HG03354 (cell line): ENCODE results near the gene SORBS1.

ENCODE experiments used
- ATAC-seq: cut with Tn5 transposase; IDR thresholded peaks from one replicate; pipeline ENCODE4 v1.9.1; 2021; ENCODE audit warnings: mild to moderate bottlenecking; ENCODE audit not compliant: unreplicated experiment, poor library complexity, severe bottlenecking

Gene SORBS1

DNA sequence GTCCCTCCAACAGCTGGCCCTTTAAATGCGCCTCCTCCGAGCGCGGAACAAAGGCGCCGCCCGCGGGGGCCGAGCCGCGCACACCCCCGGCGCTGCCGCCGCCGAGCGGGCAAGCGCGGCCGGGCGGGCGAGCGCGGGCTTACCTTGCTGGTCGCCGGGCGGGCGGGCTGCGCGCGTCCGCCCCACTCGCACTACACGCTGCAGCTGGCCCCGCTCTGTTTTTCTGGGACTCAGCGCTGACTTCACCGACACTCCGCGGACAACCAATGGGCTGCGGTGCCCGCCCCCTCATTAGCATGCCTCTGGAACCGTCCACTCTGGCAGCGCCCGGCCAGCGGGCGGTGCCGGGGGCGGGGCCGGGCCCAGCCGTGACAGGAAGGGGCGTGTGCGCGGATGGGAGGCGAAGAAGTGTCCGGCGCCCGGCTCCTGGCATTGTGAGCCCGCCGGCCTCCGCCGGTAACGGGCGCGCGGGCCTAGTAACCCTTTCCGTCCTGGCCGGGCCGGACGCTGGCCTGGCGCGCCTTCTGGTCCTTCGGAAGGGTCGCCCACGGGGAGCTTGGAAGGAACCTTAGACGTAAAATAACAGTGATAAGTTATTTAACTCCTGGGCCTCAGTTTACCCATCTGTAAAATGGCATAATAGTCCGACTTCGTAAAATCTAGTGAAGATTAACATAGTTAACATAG, at the start of gene SORBS1:
SORBS1 (minus strand) TSS at position 195 of the 687 bp plus-strand sequence. CDS start 120,236 bp downstream, outside the sequence.
- peak; percentile 99 for ATAC-seq

DNA sequence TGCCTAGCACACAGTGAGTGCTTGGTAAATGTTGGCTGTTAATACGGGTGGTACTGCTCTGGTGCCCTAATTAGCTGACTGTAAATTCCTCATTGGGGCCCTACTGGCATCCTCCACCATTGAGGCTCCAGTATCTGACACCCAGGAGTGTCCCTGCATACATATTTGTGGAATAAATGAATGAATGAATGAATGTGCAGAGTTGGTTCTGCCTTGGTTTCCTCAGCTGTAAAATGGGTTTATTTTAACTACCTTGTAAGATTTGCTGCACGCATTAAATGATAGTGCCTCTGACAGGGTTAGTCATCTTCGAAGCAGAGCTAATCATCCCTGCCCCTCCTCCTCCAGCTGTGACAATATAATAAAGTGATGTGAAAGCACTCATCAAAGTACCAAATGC, 49.6 kb upstream of the SORBS1 start:
- no peak for ATAC-seq

DNA sequence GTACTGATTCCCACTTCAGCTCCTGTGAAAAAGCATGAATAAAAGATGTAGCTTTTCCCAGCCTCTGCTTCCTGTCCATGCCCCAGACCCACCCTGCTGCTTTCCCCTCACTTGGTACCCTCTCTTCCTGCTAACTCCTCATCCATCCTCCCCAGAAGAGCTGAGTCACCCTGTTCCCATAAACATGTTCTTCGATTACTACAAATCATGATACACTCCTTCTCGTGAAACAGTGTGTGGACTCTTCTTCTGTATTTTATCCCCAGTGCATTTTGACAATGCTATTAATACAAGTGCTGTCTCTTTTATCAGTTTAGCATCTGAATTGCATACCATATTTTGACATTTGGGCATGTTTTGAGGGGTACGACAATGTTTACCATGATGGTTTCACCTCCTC, 45.8 kb upstream of the SORBS1 start:
- no peak for ATAC-seq

DNA sequence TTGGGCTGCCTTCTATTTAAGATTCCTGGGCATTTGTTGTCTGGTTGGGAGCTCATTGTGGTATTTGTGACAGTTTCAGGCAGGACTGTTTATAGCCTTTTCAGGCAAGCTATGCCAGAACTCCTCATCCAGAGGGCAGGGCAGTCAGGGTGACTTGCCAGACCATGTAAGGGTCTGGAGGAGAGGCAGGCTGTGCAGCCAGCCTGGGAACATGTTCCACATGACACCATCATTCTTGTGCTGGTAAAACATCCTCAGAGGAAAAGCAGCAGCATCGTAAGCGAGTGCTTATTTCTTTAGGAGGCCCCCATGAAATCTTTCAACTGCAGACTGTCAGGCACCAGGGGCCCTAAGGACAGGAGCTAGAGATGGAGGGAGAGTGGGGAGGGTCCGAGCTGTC, 44.0 kb upstream of the SORBS1 start:
- ATAC-seq, result no peak

DNA sequence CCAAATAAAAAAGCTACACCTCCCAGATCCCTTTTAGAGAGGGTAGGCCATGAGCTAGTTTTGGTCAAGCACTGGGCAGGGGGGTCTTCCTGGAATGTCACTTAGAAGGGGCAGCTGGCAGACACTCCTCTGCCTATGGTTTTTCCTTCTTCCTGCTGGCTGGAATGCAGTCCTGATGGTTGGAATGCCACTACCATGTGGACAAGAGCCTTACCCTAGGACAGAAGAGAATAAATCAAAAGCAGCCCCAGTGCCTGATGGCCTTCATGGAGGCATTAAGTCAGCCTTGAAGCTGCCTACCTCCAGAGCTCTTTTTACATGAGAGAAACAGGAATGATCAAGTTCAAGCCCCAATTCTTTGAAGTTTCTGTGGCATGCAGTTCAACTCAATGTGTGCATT, 43.5 kb upstream of the SORBS1 start:
- ATAC-seq, result no peak

DNA sequence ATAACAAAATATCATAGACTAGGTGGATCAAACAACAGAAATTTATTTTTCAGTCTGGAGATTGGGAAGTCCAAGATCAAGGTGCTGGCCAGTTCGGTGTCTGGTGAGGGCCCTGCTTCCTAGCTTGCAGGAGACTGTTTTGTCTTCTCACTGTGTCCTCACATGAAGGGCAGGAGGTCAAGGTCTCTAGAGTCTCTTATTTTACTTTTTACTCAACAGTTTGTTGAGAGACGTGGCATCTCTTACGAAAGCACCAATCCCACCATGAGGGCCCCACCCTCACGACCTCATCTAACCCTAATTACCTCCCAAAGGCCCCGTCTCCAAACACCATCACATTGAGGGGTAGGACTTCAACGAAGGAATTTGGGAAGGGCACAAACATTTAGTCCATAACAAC, 41.2 kb upstream of the SORBS1 start:
- ATAC-seq, result no peak

DNA sequence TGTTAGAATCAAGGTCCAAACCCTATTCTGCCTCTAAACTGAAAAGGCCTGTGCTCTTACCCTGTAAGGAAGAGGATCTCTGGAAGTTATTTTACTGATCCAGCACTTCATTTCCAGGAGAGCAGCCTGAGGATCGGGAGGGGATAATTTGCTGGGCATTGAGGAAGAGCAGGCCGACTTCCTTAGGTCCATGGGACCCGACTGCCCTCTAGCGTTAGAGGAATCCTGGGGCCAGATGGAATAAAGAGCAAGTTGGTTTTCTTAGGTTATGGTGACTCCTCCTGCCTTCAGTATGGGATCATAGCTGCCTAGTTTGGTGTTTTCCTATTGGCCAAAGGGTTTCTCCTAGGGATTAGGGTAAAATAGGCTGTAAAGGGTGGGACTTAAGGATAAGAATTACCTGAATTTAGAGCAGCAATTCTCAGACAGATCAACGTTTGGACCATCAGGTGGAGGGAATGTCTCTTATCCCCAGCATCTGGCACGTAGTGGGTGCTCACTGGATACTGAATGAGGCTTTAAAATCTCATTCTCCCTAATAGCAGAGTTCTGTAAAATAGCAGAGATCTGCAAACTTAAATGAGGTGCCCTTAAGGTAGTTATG, 40.0 kb upstream of the SORBS1 start:
- ATAC-seq, result peak; percentile 68

DNA sequence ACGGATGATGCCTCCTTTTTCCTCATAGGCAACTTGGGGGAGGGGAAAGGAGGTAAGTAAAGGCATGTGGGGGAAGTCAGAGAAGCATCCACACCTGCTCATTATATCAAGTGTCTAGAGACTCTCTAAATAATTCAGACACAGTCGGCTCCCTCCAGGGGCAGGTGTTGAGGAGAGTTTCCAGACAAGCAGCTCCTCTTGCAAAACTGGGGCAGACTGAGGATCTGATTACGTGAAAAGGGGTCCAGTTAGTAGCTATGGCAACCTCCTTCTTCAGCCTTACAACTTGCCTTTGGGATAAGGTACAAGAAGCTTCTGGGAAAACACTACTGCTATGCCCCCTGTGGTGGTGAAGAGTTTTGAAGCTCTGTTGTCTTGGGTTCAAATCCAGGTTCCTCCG, 39.0 kb upstream of the SORBS1 start:
- ATAC-seq, result no peak

DNA sequence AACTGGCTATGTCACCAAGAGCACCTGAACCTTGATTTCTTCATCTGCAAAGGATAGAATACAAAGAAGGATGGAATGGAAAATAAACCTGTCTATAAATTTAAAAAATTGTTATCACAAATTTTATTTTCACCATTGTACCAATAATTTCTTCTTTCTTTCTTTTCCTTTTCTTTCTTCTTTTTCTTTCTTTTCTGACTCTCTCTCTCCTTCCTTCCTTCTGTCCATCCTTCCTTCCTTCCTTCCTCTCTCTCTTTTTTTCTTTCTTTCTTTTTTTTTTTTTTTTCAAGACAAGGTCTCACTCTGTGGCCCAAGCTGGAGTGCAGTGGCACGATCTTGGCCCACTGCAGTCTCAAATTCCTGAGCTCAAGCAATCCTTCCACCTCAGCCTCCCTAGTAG, 36.6 kb upstream of the SORBS1 start:
- no peak for ATAC-seq

DNA sequence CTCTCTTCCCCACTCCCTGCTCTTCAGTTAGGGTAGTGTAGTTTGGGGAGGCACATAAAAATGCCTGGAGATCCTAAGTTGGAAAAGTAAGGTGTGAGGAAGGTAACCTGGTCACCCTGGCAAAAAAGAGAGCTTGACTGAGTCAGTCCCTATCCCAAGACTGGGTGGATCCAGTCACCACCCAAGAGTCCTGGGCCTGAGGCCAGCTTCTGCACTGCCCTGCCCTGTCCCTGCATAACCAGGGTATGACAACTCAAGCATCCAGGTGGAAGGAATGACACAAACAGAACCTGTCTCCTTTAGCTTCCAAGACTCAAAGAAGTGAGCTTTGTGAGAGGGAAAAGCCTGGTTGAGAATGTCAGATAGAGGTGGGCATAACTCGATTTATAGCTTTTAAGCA, 26.9 kb upstream of the SORBS1 start:
- no peak for ATAC-seq

DNA sequence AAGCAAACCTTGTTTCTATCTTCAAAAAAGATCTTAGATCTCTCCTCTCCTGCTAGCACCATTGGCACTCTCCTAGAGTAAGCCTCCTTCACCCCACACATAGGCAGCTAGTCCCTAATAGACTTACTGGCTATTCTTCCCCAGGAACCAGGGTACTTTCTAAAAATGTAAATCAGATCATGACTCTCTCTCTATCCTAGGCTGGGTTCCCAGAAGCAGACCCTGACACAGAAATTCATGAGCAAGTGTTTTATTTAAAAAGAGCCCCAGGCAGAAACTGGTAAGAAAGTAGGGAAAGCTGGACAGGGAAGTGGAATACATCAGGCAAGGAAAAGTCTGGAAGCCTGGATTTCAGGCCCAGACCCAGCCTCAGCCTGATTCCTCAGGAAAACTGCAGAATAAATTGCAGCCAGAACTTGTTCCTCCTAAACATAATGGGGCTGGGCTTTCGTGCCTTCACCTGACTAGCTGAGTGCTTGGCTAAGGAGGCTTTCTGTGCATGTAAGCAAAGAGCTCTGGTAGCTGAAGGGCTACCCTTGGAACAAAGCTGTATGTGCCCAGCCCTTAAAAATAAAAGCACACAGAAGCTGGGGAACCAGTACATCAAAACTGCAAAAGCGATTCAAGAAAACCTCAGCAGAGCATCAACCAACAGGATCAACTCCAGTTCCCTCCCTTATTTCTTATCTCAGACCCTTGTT, 18.8 kb upstream of the SORBS1 start:
- ATAC-seq, result no peak

DNA sequence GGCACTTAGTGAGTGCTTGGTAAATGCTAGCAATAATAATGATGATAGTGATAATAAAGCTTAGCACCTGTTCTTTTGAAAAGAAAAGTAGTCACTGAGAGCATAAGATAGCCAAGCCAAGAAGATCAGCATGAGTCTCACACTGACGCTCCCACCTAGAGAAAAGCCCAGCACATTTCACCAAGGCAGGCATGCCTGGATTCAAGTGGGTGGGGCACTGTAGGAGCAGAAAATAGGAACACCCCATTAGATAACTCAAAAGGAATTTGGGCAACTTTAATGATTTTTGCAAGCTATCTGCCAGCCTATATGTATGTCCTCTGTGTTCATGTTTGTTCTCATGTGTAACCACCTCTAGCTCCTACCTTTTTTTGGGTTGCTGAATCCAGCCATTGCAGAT, 18.1 kb upstream of the SORBS1 start:
- ATAC-seq, result no peak

DNA sequence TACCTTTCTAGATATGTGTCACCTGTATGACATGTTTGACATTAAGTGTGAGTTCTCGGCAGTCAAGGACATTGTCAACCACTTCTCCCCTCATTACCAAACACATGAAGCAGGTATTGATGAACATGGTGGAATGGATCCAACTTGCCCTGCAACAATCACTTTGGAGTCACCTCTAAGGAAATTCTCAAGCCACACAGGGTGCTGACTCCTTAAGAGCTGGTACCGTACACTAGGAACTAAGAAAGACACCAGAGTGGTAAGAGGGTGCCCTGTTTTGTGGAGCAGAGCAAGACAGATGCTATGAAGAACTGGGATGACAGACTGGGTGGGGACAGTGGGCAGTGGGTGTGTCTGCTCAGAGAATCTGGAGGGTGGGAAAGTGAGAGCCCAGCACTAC, 17.4 kb upstream of the SORBS1 start:
- no peak for ATAC-seq

DNA sequence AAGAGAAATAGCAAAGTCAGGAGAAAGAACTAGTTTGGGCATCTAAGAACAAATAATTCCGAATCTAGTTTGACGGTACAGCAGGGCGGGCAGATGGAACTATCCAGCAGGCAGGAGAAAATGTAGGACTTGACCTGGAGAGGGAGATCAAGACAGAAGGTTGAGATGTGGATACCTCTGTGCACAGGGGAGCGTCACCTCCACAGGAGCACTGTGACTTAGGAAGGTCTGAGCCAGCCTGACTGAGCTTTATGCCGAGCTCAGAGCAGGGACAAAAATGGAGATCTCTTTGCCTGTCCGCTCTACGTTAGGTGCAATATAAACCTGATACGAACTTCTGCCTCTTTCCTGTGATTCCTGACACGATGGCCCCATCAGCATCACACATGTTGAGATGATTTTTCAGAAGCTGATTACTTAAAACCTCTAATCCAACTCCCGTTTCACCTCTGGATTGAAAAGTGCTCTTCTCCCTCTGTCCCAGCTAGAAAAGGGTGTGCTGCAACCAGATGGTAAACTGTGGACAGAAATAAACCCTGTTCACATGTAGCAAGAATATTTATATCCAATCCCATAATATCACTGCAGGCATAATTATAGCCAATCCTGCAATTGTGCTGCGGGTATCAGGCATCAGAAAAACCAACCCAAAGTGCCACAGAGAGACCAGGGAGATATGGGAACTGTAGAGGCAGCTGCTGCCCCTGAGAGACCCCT, 13.6 kb upstream of the SORBS1 start:
- no peak for ATAC-seq

DNA sequence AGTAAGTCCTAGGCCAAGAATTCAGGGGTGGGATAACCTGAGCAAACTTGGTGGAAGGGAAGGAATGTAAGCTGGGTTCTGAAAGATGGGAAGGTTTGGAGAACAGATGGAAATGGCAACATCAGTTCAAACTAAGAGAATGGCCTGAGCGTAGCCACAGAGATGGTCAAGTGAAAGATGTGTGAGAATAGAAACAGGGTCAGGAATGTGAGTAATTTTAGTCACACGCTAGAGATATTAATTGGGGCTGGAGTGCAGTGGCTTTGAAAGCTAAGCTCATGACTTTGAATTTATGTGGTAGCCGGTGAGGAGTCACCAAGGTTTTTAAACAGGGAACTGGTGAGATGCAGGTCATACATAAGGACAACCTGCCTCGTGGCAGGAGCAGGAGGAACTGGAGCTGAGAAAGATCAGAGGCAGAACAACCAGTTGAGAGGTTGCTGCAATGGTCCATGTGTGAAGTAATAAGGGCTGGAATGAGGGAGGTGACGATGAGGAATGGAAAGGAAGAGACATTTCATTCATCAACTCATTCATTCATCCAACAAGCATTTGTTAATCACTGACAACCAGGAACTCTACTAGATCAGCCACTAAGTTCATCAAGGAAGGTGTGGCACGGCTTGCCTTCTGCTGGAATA, 12.9 kb upstream of the SORBS1 start:
- ATAC-seq, result no peak

DNA sequence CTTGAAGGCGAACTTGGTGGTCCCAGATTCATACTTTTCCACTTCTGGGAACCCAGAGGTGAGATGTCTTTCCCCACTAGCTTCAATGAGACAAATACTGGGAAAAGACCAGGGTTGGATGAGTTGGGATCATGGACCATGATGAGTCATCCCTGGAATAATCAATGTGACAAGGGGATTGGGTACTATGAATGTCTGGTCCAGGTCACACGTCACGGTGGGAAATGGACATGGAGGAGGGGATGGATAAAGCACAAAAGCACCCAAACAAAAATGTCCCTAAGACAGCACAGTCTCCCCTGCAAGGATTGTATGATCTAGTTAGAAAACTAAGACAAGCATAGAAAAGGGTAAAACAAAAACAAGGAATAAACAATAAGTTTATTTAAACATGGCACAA, 12.4 kb upstream of the SORBS1 start:
- no peak for ATAC-seq

DNA sequence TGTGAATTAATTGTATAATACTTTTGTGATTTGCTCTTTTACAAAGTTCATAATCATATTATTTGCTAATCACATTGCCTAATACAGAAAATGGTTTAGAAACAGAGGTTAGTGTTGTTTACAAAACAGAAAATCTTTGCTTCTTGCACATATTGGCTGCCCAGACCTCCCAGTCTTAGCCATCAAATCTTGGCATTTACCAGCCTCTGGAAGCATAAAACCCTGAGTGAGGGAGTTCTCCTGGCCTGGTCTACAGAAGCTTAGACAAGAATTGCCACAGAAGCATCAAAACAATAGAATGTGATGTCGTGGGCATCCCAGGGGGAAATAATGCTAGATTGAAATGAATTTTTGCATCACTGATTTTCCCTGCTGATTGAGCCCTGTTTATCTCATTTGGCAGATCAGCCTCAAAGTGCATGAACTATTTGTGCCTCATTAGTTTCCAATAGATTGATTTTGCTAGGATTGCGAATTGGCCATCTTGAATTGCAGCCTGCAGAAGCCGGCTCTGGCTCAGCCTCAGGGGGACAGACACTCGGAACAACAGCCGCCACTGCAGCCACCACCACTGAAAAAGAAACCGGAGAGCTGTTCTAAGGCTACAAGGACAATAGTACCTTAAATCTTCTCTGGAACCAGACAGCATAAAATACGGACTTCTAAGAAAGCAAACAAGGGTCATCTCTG, 11.1 kb upstream of the SORBS1 start:
- no peak for ATAC-seq

DNA sequence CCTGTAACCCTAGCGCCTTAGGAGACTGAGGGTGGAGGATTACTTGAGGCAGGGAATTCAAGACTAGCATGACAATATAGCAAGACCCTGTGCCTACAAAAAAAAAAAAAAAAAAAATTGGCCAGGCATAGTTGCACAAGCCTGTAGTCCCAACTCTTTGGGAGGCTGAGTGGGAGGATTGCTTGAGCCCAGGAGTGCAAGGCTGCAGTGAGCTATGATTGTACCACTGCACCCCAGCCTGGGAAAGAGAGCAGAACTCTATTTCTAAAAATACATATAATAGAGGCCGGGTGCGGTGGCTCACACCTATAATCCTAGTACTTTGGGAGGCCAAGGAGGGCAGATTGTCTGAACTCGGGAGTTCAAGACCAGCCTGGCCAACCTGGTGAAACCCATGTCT, 10.2 kb upstream of the SORBS1 start:
- no peak for ATAC-seq

DNA sequence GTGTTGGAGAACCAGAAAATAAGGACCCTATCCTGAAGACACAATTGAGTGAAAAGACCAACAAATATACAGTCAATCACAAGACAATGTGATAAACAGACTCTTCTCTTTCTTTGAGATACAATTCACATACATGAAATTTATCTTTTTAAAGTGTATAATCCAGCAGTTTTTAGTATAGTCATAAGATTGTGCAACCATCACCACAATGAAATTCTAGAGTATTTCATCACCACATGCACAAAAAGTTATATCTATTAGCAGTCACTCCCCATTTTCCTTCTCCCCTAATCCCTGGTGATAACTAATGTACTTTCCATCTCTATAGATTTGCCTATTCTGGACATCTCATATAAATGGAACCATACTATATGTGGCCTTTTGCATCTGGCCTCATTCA, 8.2 kb upstream of the SORBS1 start:
- ATAC-seq, result no peak
